GM20000 (cell line): ENCODE measurements around the gene MON1B.

Experiments
- DNase-seq: peaks from one replicate; pipeline ENCODE4 v3.0.0; 2012; ENCODE audit warnings: low spot score
- TF ChIP-seq, protein P1 (sequence below): IDR thresholded peaks from 2 replicates; pipeline ENCODE4 v1.5.1; 2012; ENCODE audit warnings: mild to moderate bottlenecking, control low read depth; ENCODE audit errors: extremely low read depth, missing control alignments

MON1B gene

GRCh38 chr16:77206533-77206932 is 15.5 kb downstream of the MON1B start:
- TF ChIP-seq, protein P1, sequence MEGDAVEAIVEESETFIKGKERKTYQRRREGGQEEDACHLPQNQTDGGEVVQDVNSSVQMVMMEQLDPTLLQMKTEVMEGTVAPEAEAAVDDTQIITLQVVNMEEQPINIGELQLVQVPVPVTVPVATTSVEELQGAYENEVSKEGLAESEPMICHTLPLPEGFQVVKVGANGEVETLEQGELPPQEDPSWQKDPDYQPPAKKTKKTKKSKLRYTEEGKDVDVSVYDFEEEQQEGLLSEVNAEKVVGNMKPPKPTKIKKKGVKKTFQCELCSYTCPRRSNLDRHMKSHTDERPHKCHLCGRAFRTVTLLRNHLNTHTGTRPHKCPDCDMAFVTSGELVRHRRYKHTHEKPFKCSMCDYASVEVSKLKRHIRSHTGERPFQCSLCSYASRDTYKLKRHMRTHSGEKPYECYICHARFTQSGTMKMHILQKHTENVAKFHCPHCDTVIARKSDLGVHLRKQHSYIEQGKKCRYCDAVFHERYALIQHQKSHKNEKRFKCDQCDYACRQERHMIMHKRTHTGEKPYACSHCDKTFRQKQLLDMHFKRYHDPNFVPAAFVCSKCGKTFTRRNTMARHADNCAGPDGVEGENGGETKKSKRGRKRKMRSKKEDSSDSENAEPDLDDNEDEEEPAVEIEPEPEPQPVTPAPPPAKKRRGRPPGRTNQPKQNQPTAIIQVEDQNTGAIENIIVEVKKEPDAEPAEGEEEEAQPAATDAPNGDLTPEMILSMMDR, result no peak

GRCh38 chr16:77207030-77207429 is 16.0 kb downstream of the MON1B start:
- no peak for DNase-seq
- TF ChIP-seq, protein P1, result no peak

More at GRCh38 chr16:77206533-77206932, 15.5 kb downstream of the MON1B start:
- DNase-seq, result no peak

- no peak for DNase-seq
- TF ChIP-seq, protein P1, result no peak
Measured at GRCh38 chr16:77208382-77208781, 17.4 kb downstream of the MON1B start.

- TF ChIP-seq, protein P1, result no peak
- peak; percentile 86 for DNase-seq
Measured at GRCh38 chr16:77211880-77212740, 21.1 kb downstream of the MON1B start.

DNA sequence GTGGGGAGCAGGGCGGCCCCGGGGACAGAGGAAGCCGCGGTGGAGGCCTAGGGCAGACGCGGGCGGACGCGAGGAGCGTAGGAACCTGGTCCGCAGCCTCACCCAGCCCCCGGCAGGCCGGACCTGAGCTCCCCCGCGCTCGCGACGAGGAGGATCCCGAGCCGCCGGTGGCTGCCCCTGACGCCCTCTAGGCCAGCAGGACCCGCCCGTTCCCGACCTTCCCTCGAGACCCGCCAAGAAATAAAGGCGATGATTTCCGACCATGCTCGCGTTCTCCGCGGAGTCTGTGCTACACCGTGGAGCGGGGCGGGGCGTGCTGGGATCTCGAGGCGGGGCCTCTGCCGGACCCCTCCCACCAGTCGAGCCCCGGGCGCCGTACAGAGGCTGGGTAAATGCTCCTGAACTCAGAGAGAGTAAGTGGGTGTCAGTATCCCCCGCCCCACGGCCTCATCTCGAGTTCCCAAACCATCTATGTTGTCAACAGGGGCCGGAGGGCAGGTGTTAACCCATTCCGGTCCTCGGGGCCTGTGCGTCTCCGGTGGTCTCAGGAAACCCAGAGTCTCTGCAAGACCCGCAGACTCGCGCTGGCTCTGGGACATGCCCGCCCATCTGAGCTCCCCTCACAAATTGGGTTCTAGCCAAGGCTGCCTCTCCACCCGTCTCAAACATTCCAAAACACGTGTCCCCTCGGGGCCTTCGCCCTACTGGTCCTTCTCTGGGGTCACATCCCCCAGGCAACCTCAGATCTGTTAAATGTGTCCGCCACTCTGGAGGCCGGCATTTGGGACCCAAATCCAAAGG is 22.0 kb downstream of the MON1B start:
- peak; percentile 82 for DNase-seq
- TF ChIP-seq, protein P1, result no peak

GRCh38 chr16:77213542-77214106 is 22.6 kb downstream of the MON1B start:
- TF ChIP-seq, protein P1, result no peak
- no peak for DNase-seq
